GF-D8 (cell line): Measurements from ENCODE around the gene SPATS2.

ENCODE experiments used
- DNase-seq: peaks from one replicate; lab custom pipeline; 2025; lab: John Stamatoyannopoulos, UW

The SPATS2 gene

GRCh38 chr12:49335955-49336644, 31.2 kb upstream of the SPATS2 start:
- DNase-seq: no peak

- no peak for DNase-seq
These were observed 30.3 kb upstream of the SPATS2 start, which contains the start of gene C1QL4 for GRCh38 chr12:49336645-49337584. Gene C1QL4 (minus strand): TSS chr12:49337188. CDS start chr12:49336477, 711 bp downstream.

- no peak for DNase-seq
These were observed 28.3 kb upstream of the SPATS2 start for GRCh38 chr12:49338830-49339463.

- no peak for DNase-seq
These were observed 27.8 kb upstream of the SPATS2 start for GRCh38 chr12:49339464-49339861.

- DNase-seq: no peak
These were observed 27.0 kb upstream of the SPATS2 start for GRCh38 chr12:49340095-49340870.

GRCh38 chr12:49340971-49341776, 26.1 kb upstream of the SPATS2 start:
- no peak for DNase-seq

GRCh38 chr12:49341777-49342065, 25.5 kb upstream of the SPATS2 start:
- DNase-seq: no peak

- peak; percentile 17 for DNase-seq
These were observed 25.0 kb upstream of the SPATS2 start for GRCh38 chr12:49342066-49342913.

- no peak for DNase-seq
These were observed 24.1 kb upstream of the SPATS2 start for GRCh38 chr12:49342914-49343731.

GRCh38 chr12:49344486-49345050, 22.7 kb upstream of the SPATS2 start:
- DNase-seq: no peak

- no peak for DNase-seq
These were observed 22.0 kb upstream of the SPATS2 start for GRCh38 chr12:49345051-49345824.

GRCh38 chr12:49345825-49346658, 21.2 kb upstream of the SPATS2 start:
- no peak for DNase-seq

- no peak for DNase-seq
These were observed 20.5 kb upstream of the SPATS2 start, which contains the start of gene DNAJC22 for GRCh38 chr12:49346659-49347310. Gene DNAJC22 (plus strand): TSS chr12:49346888. CDS start chr12:49348873, 1,985 bp downstream.

- no peak for DNase-seq
These were observed 19.7 kb upstream of the SPATS2 start for GRCh38 chr12:49347311-49348193.

- no peak for DNase-seq
These were observed 18.5 kb upstream of the SPATS2 start for GRCh38 chr12:49348781-49349180.

GRCh38 chr12:49349266-49349665, 18.0 kb upstream of the SPATS2 start:
- DNase-seq: no peak
